Body of pancreas (tissue), 4 donors: Measurements from ENCODE around the gene TBK1. TPM values are rescaled to one million over a fixed set of nuclear protein-coding genes. Genes with fewer than 3 reads are reported as not detected.

Experiments used
- ATAC-seq: fragments of 150-250 bp; one replicate; pipeline ENCODE4 v1.9.1; 2016
- DNase-seq, 4 donors: peaks; one replicate each; pipeline ENCODE4 v3.0.0-alpha.2; 2019
- H3K27ac ChIP-seq, 4 donors: fragments of 200-600 bp; sonication (generic); 1 replicate in 3 of 4; 2 replicates in 1 of 4; pipeline versions ENCODE4 v1.5.1 to v1.6.1; 2016 to 2019; ENCODE audit warnings: mild to moderate bottlenecking in 1 of 4, mixed read lengths in 1 of 4, moderate library complexity in 1 of 4
- H3K27me3 ChIP-seq, 2 donors: fragments of 200-600 bp; sonication (generic); one replicate each; pipeline ENCODE4 v1.6.0; 2016; ENCODE audit warnings: mild to moderate bottlenecking in 1 of 2
- H3K36me3 ChIP-seq, 2 donors: fragments of 200-600 bp; sonication (generic); replicated peaks in 1 of 2; 2 replicates each; pipeline ENCODE4 v1.5.1; 2016; ENCODE audit warnings: low read depth in 2 of 2; ENCODE audit not compliant: insufficient read depth in 1 of 2
- H3K4me1 ChIP-seq: fragments of 200-600 bp; sonication (generic); one replicate; pipeline ENCODE4 v1.6.0; 2016
- H3K4me3 ChIP-seq, 2 donors: fragments of 200-600 bp; sonication (generic); 1 replicate in 1 of 2; 2 replicates in 1 of 2; pipeline ENCODE4 v1.5.1; 2016 to 2019
- H3K9me3 ChIP-seq, 3 donors: fragments of 200-600 bp; sonication (generic); 1 replicate in 2 of 3; 2 replicates in 1 of 3; pipeline ENCODE4 v1.5.1; 2016
- CTCF ChIP-seq, 7 experiments: fragments of 450-650 bp in 4 of 7; fragments of 200-600 bp in 3 of 7; sonication (generic) in 3 of 7; IDR thresholded peaks; one replicate each; pipeline ENCODE4 v1.5.1; 2016 to 2019; ENCODE audit warnings: antibody characterized with exemption in 7 of 7
- POLR2A ChIP-seq, 3 donors: fragments of 450-650 bp; IDR thresholded peaks; one replicate each; pipeline ENCODE4 v1.6.1; 2016; ENCODE audit warnings: antibody characterized with exemption in 3 of 3, mild to moderate bottlenecking in 2 of 3
- WGBS, 2 donors: methylation state at CpG; one replicate each; pipeline ENCODE4 v1.1.5; 2017; 5-methylcytosine and 5-hydroxymethylcytosine counted together
- intact Hi-C: fragments of 100-400 bp; cut with DNase I; formaldehyde crosslinking; loops from one replicate; pipeline ENCODE4 v1.15.1; 2023
- total RNA-seq, 2 donors: library from RNA; depleted of rRNA; stranded (reverse); fragments of >200 nt; gene quantifications; one replicate each; pipeline ENCODE4 v1.1.0, GENCODE V29; 2016

Gene TBK1
- total RNA-seq, 2 donors from 2014 or later: 11.2 to 14.8 TPM

GRCh38 chr12:64461634-64462414 lies 9.9 kb downstream of the TBK1 start:
- Histone ChIP-seq H3K27me3 (no peaks in the 10 kb centered on the region), H3K4me3 (no peak overlapping the region), H3K36me3 (peaks cover 4 to 7% of the 10 kb centered on the region in 2 donors), H3K9me3 (no peaks in the 10 kb centered on the region), H3K4me1 (peaks cover 9% of the 10 kb centered on the region), H3K27ac (no peak overlapping the region)
- no peak for DNase-seq
- intact Hi-C loops: no loop called here
- no peak for TF ChIP-seq POLR2A (IDR thresholded peaks at IDR 0.05)
- no peak for TF ChIP-seq CTCF (IDR thresholded peaks at IDR 0.05)
- 79 to 91% methylated on average over 2 of the region's 2 CpGs for WGBS, 2 donors
- ATAC-seq: no peak

- no peak for DNase-seq
- H3K9me3 ChIP-seq: no peaks in the 10 kb centered on the region
- H3K36me3 ChIP-seq: peaks cover 4 to 15% of the 10 kb centered on the region in 2 donors
- peaks cover 9% of the 10 kb centered on the region for H3K4me1 ChIP-seq
- no peaks in the 10 kb centered on the region for H3K27me3 ChIP-seq
- intact Hi-C loops: no loop called here
- H3K4me3 ChIP-seq: no peak overlapping the region
- ATAC-seq: no peak
- TF ChIP-seq CTCF (IDR thresholded peaks at IDR 0.05): no peak
- no peak for TF ChIP-seq POLR2A (IDR thresholded peaks at IDR 0.05)
- H3K27ac ChIP-seq: no peak overlapping the region
Observed at GRCh38 chr12:64466178-64466577, 14.3 kb downstream of the TBK1 start.

GRCh38 chr12:64468966-64469365 lies 17.0 kb downstream of the TBK1 start:
- Histone ChIP-seq H3K27ac (no peak overlapping the region), H3K4me1 (peaks cover 9% of the 10 kb centered on the region), H3K27me3 (no peaks in the 10 kb centered on the region), H3K4me3 (no peak overlapping the region), H3K9me3 (no peaks in the 10 kb centered on the region), H3K36me3 (peaks cover 4 to 18% of the 10 kb centered on the region in 2 donors)
- DNase-seq (no peak), ATAC-seq (no peak)
- intact Hi-C loops: no loop called here
- WGBS, 2 donors: 73 to 78% methylated on average over 4 to 5 of the region's 5 CpGs
- TF ChIP-seq CTCF (IDR thresholded peaks at IDR 0.05) (no peak), POLR2A (IDR thresholded peaks at IDR 0.05) (no peak)

- Histone ChIP-seq H3K4me1 (peaks cover 9% of the 10 kb centered on the region), H3K27ac (no peak overlapping the region), H3K4me3 (no peak overlapping the region), H3K36me3 (peaks cover 4 to 17% of the 10 kb centered on the region in 2 donors), H3K9me3 (no peaks in the 10 kb centered on the region), H3K27me3 (no peaks in the 10 kb centered on the region)
- WGBS, 2 donors: 49 to 50% methylated on average over 2 of the region's 2 CpGs
- intact Hi-C loops: no loop called here
- TF ChIP-seq CTCF (IDR thresholded peaks at IDR 0.05): no peak
- TF ChIP-seq POLR2A (IDR thresholded peaks at IDR 0.05): no peak
- DNase-seq (no peak), ATAC-seq (no peak)
Observed at GRCh38 chr12:64469455-64470142, 17.7 kb downstream of the TBK1 start.
